CMK (cell line): Measurements from ENCODE around the gene FIBCD1.

Experiments
- DNase-seq: peaks from one replicate; pipeline ENCODE4 v3.0.0-alpha.2; 2010; ENCODE audit warnings: low read depth

FIBCD1 gene

DNA sequence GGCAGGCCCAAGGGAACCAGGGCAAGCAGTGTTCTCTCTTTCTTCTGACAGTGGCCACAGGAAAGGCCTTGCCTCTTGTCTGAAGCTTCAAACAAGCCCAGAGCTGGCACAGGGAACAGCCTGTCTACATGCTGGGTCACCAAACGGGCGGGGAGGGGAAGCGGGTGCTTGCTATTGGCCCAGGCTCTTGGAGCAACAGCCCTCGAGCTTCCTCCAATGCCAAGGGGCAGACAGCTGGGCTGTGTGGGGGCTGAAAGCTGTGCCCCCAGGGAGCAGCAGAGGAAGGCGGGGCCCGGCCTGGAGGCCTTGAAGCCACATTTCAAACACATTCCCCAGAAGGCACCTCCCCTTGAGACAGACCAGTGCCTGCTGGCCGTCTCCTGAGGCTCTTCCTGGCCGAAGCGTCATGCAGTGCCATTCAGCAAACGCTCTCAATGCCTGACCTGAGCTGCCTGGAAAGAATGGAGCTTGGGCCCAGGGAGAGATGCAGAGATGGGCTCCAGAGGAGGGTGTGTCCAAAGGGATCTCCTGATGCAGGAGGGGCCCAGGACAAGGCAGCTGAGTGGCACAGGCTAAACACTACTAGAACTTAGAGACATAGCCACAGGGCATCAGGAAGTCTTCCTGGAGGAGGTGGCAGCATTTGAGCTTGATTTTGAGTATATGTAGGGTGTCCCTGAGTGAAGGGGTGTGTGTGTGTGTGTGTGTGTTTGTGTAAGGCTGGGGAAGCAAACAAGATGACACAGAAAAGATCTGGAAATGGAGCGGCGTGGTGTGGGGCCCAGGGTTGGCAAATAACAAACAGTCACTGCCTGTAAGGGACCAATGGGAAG, 2.5 kb downstream of the FIBCD1 start:
- no peak for DNase-seq

DNA sequence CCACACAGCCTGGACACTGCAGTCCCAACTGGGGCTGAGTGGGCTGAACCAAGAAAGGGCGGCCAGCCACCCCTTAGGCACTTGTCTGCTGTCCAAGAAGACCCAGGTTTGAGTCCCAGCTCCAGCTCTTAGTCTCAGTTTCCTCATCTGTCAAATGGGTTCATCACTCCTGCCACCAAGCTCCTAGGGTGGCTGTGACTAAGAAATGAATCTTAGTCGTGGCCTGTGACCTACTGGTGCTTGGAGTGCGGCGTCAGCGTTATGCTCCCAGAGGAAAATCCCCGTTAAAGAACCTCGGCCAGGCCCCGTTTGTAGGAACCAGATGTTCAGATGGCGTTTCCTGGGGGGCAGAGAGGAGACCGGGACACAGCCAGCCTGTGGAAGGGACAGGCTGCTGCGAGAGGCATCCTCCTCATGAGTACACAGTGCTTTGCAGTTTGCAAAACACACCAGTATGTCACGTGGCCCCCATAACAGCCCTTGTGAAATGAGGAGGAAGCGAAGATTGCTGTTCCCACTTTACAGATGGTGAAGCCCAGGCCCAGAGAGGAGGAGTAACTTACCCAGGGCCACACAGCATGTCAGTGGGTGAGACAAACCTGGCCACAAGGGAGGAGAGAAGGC, 3.3 kb downstream of the FIBCD1 start:
- DNase-seq = no peak

DNA sequence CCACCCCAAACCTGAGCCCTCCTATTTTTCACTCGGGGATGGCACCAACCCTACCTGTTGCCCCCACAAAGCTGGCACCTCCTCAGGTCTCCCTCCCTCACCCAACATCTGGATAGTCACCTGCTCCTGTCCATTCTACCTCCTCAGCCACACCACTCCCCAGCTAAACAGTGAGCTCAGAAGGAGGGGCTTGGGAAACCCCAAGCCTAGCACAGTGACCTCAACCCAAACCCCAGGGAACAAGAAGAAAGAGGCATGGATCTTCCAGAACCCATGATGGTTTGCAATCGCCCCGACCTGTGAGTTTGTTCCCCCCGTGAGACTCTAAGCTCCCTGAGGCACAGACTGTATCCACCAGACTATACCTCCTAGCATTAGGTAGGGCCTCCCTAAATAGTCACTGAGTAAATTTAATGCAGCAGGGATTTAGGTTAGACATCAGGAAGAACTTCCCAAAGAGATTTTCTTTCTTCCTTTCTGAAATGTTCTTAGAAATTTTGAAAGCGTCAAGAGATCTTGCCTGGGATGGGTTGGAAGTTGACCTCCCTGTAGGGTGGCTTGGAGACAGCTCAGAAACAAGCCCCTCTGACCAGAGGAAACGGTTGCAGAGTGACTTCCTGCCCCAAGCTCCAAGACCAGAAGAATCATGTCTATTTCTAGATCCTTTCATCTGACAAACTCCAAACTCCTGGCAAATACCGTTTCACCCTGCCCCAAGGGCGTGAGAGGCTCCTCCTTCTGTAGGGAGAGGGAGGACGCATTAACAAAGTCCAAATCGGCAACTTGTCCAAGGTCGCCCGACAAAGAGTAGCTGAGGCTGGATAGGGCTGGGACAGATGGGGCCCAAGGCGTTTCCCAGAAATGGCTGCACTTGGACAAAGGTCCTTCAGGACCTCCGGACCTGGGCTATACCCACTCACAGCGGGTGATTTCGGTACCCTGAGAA, 4.1 kb downstream of the FIBCD1 start:
- DNase-seq = no peak

DNA sequence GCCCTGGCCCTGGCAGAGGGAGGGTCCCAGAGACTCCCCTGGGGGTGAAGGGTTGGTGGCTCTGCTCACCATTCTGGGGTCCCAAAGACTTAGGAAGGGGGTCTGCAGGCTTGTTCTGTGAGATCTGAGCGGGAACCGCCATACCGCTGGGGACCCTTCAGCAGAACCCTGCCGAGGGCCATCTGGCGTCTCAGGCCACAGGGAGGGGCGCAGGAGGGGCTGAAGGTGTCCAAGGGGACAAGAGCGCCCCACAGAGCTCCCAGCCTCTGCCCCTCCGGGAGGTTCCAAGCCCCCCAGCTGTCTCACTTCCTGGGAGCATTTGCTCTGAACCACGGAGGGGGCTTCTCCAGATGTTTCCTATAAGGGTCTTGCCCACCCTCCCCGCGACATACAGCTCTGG, 4.8 kb downstream of the FIBCD1 start:
- no peak for DNase-seq

DNA sequence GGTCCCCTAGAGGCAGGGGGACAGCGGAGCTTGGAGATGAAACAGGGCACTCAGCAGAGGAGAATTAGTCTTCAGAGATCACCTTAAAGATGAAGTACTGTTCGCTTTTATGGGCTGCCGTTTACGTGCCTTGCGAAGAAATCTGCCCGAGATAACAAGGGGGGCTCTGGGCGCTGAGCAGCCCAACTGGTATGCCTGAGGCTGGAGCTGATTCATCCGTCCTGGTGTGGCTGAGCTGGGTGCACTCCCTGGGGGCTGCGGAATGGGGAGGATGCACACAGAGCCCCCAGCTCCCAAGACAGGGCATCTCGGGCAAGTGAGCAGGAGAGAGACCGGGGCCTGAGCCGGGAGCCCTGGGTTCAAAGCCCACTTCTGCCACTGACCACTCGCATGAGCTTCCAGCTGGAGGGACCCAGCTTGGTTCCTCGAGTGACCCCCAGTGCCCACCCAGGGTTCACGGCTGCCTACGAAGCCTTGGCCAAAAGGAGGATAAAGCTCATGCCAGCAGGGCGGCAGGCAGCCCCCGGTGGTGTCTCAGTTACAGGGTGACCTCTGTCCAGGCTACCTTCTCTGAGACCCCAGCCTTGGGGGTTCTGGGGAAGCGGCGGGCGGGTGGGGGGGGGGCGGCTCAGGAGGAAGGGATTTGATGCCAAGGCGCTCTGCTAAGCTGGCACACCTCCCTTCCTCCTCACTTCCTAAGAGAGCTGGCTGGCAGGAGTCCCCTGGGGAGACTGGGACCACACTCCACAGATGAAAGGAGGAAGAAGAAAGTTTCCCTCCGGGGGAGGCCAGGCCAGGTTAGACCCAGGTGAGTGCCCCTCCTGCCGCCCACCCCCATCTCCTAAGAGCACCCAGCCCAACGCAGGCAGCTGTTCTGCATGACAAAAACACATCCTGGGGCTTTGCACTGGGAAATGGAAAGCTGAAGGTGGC, 5.7 kb downstream of the FIBCD1 start:
- DNase-seq = no peak

DNA sequence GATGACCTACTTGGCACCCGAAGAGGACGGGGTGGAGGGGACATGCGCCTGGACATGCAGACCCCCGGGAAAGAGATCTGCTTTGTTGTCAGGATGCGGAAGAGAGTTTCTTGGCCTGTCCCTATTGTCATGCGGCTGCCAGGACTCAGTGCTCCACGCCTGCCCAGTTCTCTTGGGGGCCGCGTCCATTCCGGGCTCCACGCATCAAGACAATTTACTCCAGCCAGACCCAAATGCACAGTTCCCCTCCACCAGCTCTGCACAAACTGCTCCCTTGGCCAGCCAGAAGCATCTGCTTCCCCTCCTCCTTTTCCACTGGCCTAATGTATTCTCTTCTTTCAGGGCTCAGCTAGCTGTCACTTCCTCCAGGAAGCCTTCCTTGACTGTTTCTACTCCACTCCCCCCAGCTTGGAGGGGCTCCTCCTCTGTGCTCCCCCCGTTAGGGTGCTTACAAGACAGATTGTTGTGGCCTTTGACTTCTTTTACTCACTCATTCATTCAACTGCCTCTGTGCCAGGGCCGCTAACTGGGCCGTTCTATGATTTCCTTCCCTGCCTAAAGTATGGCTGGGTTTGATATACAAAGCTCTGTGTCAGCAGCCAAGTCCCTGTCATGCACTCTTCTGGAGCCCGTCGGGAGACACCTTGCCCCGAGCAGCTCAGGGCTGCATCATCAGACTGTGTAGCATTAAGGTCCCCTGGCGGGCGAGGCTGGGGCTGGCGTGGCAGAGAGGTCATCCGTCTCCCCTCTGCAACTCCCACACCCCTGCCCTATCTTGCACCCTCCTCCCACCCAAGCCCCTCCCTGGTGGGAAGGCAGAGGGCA, 6.6 kb downstream of the FIBCD1 start:
- no peak for DNase-seq

DNA sequence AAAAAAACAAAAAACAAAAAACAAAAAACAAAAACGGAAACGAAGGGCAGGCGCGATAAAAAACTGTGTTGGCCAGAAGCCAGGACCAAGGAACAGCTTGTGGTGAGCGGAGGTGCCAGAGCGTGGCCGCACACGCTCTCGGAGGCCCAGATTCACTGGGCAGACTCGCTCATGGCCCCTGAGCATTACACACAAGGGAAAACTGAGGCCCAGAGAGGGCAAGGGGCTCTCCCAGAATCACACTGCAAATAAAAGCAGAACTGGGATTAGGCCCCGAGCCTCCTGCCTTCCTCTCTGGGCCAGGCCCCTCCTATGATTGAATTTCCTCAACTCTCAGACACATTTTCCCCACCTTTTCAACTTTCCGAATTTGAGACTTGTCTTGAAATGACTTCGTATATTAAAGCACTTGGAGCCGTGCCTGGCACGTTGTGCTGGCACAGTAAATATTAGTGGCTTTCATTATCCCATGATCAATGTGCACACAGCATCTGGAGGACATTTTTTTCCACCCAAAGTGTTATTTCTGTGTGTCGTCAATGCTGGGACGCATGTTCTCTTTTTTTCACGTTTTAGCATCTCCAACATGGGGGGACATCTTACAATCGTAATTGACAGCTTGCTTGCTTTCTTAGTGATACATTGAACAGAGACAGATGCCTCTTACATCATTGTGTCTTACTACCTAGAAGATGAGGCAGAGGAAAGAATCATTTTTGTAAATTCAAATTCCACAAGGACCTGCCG, 7.4 kb downstream of the FIBCD1 start:
- peak; percentile 20 for DNase-seq

DNA sequence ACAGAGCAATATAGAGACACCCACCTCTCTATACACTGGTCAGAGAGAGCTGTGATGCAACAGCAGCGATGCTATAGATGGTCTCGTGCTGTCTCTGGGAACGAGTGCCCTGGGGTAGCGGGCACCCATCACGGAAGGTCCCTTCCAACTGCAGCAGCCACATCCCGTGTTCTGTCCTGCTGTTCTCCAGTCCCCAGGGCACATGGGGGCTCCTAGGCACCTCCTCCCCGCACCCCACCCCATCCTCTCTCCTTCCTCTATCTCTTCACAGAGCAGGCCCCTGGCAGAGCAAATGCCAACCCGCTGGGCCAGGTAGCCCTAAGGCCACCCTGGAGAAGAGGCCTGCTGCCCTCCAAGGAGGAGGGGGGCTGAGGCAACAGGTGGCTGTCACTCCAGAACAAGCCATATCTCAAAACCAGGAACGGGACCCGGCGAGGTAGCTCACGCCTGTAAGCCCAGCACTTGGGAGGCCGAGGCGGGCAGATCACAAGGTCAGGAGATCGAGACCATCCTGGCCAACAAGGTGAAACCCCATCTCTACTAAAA, 8.2 kb downstream of the FIBCD1 start:
- DNase-seq = no peak

DNA sequence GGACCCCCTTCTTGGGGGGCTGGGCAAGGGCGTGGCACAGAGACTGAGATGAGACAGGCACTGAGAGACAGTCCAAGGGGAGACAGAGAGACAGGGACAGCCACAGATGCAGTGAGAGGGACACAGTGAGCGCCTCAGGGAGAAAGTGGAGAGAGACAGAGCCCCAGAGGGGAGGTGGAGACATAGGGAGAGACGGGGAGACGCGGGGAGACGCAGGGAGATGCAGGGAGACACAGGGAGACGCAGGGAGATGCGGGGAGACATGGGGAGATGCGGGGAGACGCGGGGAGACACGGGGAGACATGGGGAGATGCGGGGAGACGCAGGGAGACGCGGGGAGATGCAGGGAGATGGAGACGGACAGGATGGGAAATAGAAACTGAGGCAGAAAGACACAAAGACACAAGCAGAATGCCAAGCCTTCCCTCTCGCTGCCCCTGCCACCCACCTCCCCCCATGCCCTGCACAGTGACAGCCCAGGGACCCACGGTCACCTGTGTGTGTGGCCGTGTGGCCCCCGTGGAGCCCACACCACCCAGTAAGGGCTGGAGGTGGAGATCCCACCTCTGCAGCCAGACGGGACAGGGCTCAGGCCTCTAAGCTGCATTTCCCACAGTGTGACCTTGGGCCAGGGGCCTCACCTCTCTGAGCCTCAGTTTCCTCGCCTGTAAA, 8.8 kb downstream of the FIBCD1 start:
- no peak for DNase-seq

DNA sequence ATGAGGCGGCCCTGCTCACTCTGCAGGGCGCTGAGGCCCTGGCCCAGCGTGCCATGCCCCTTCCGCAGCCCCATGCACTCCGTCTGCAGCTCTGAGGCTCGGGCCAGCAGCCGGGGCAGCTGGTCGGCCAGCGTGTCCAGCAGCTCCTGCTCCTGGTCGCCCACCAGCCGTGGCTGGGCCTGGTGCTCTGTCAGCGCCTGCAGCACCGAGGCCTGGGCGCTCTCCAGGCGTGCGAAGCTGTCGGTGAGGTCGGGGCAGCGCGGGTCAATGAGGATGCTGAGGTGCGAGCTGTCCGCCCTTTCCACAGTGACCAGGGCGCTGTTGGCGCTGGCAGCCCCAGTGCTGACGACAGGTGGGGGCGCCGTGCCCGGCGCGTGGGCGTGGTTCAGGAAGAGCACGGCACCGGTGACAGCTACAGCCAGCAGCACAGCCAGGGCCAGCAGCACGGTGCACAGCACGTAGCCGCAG, 9.4 kb downstream of the FIBCD1 start:
- no peak for DNase-seq

DNA sequence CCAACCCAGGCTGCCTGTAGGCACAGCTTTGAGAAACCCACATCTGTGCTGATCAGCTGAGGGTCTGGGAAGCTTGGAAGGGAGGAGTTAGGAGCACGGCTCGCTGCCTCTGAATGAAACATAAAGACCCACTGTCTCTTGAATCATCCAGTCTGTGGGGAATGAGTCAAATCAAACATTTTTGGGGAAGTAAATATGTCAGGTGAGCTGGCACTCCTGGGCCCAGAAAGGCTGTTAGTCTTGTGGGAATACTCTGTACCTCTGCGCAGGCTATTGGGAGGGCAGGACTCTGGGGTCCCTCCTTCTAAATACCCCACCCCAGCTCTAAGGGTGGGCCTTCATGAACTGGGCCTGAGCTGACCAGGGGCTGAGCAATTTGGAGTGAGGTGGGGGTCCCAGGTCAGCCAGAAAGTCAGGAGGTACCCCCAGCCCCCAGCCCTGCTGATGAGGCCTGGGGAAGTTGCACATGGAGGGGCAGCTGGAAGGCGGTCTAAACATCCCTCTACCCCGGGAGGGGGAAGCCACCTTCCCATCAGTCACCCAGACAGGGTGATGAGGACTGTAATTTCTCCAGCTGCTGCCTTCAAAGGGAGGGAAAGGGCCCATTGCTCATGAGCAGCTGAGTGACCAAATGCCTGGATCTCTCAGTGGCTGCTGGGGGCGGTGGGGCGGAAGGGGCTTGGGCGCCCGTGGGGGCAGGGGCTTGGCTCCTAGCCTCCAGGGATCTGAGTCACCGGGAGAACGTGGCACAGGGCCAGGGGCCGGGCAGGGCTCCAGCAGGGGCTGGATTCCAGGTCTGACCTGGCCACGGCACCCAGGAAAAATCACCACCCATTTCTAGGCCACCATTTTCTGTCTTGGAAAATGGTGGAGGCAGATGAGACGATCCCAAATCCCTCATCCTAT, 10.8 kb downstream of the FIBCD1 start:
- no peak for DNase-seq

DNA sequence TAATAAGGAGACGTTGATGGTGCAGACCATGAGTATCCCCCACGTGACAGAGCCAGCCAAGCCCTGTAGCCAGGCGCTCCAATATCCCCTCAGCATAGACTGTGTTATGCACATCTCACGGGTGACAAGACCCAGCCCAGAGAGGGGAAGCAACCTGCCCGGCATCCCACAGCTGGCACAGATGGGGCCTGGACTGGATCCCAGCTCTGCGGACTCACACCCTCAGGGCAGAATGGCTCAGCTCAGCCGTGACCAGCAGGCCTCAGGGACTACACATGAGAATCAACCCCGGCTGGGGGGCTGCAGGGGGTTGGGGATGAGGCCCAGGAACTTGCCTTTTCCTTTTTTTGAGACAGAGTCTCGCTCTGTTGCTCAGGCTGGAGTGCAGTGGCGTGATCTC, 11.7 kb downstream of the FIBCD1 start:
- DNase-seq = no peak

DNA sequence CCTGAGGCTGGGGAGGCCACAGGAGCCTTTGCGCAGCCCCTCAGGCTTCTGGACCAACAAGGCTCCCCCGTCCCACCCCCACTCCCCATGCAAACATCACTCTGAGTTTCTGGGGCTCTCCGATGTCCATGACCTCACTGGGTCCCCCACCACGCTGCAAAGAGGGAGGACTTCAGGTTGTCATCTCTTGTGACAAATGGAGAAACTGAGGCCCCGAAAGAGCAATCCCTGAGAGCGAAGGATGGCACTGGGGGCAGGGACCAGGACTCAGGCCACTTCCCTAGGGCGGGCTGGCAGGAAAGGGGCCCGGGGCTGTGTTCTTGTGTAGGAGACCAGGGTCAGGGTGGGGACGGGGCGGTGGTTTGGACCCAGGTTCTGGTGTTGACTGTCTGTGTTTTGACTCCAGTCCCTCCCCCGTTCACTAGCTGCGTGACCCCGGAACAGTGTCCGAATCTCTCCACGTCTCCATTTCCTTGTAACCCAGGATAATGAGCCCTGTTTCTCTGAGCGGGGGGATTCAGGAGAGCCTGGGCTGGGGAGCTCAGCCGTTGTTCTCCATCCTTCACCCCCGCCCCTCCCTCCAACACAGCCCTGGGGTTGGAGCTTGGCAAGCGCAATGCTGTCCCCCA, 13.9 kb downstream of the FIBCD1 start:
- DNase-seq = no peak

DNA sequence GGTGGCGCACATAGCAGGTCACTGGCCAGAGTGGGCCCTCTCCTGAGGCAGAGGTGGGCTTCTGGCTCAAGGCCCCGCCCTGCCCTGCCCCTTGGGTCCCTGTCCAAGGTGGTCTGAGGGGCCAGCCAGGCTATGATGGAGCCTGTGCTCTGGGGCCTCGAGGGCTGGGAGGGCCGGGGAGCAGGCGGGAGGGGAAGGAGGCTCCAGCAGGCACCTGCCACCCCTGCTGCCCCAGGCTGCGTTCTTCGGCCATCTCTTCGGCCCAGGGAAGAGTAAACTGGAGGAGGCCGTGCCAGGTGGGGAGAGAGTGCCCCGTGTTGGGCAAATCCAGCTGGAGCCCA, 14.6 kb downstream of the FIBCD1 start:
- DNase-seq = no peak

DNA sequence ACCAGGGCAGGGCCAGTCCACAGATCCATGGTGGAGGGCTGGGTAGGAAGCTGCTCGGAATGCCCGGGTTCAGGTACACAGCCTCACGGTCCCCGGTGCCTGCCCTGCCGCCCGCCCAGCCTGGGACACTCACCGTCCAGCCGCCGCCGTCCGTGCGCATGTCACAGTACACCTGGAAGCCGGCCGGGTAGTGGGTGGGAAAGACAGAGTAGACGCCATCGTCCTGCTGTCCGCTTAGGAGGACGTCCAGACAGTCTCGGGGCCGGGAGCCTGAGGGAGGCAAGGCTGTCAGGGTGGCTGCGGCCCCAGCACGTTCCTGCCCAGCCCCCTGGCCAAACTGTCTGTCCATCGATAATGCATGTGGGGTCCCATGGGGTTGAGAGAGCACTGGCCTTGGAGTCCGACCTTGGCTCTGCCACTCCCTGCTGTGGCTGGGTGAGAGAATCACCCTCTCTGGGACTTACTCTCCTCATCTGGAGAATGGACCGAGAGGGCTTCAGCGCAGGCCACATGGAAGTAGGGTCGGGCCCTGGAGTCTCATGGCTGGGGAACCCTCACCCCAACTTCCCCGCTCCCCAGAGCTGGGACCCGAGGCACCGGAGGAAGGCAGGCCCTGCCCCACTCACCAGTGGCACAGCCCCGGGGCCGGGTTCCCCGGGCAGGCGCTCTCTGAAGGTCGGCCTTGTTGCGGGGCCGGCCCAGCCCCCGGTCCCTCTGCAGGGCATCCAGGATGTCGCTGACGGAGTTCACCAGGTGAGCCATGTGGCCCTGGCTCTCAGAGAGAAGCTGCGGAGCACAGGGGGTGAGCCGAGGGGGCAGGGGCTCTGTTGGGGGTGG, 15.2 kb downstream of the FIBCD1 start:
- DNase-seq = no peak

DNA sequence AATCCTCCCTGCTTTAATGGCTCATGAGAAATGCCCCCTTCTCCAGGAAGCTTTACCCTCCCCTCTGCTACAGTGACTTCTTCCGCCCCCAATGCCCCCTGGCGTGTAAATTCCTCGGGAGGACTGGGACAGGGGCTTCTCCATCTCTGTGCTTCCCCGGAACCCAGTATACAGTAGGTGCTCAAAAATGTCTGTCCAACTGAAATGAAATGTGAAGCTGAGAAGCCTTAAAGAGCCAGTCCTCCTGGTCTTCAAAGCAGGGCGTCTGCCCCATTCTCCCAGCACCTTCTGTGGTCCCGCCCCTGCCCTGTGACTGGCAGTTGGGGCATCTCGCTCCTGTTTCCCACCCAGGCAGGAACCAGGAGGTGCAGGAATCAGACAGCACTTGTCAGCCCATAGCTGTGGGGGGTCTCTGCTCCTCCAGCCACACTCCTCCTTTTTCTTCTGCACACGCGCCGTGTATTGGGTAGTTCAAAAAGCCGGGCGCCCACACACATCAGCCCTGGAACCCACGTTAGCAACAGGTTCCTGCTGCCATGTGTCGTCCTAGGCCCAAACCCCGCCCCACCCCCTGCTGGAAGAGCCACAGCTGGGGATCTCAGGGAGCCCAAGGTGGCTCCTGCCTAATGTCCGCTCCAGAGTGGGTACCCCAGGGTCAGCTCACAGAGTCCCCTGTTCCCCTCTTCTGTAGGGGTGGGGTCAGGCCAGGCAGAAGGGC, 16.0 kb downstream of the FIBCD1 start:
- DNase-seq = no peak
